NCI-H2029 treated with DMSO at 0.1 percent for 48 hours (cell line): ENCODE data around the gene TAP1.
"Not testable (repeated sequence)": the region's sequence is repeated elsewhere in the genome, so short reads cannot be mapped to it uniquely, and the experiment has no call there.

Source experiments
- DNase-seq: peaks from one replicate; lab custom pipeline; 2025; lab: John Stamatoyannopoulos, UW

TAP1 gene

GRCh38 chr6:32853541-32854375 lies at the start of gene TAP1, which contains the start of gene PSMB9:
Gene TAP1, minus strand, starts transcription at chr6:32853704. Its CDS starts 68 bp downstream, at chr6:32853636.
Gene PSMB9, plus strand, starts transcription at chr6:32854192. Its CDS starts 38 bp downstream, at chr6:32854230.
- peak; percentile 58 for DNase-seq

- DNase-seq = no peak
These were observed 41.5 kb upstream of the TAP1 start for GRCh38 chr6:32895006-32895345.

- peak; percentile 97 for DNase-seq
These were observed 40.8 kb upstream of the TAP1 start for GRCh38 chr6:32894085-32895005.

- no peak for DNase-seq
These were observed 37.3 kb upstream of the TAP1 start for GRCh38 chr6:32890831-32891230.

- no peak for DNase-seq
These were observed 36.0 kb upstream of the TAP1 start for GRCh38 chr6:32889533-32889932.

GRCh38 chr6:32888576-32888975 lies 35.1 kb upstream of the TAP1 start:
- no peak for DNase-seq

- no peak for DNase-seq
These were observed 34.1 kb upstream of the TAP1 start for GRCh38 chr6:32887616-32888015.

- no peak for DNase-seq
These were observed 33.3 kb upstream of the TAP1 start for GRCh38 chr6:32886681-32887383.

- peak; percentile 75 for DNase-seq
These were observed 32.3 kb upstream of the TAP1 start for GRCh38 chr6:32885698-32886286.

GRCh38 chr6:32883789-32884188 lies 30.3 kb upstream of the TAP1 start:
- no peak for DNase-seq

- DNase-seq = no peak
These were observed 29.4 kb upstream of the TAP1 start for GRCh38 chr6:32882879-32883250.

- DNase-seq = not testable (repeated sequence)
These were observed 27.5 kb upstream of the TAP1 start for GRCh38 chr6:32880962-32881361.

- DNase-seq = no peak
These were observed 26.2 kb upstream of the TAP1 start for GRCh38 chr6:32879691-32880090.

GRCh38 chr6:32876603-32877002 lies 23.1 kb upstream of the TAP1 start:
- no peak for DNase-seq

- DNase-seq = not testable (repeated sequence)
These were observed 20.4 kb upstream of the TAP1 start for GRCh38 chr6:32873947-32874346.

- peak; percentile 50 for DNase-seq
These were observed 14.8 kb upstream of the TAP1 start for GRCh38 chr6:32868257-32868788.

GRCh38 chr6:32867554-32868256 lies 14.2 kb upstream of the TAP1 start:
- no peak for DNase-seq

- no peak for DNase-seq
These were observed 13.5 kb upstream of the TAP1 start for GRCh38 chr6:32867022-32867477.

- no peak for DNase-seq
These were observed 12.4 kb upstream of the TAP1 start for GRCh38 chr6:32865724-32866443.

GRCh38 chr6:32862725-32863124 lies 9.2 kb upstream of the TAP1 start:
- DNase-seq = no peak
